ENCODE results near the gene LRTM1.

- TF ChIP-seq CTCF (IDR thresholded peaks at IDR 0.05), result no peak
- no peak for TF ChIP-seq POLR2A (IDR thresholded peaks at IDR 0.05)
Observed at GRCh38 chr3:54888873-54889272, 39.0 kb downstream of the LRTM1 start.

Data from testis (tissue), 2 donors.